GM19455 (cell line): ENCODE results near the gene HNF1B.

Source experiments
- ATAC-seq: cut with Tn5 transposase; IDR thresholded peaks from one replicate; pipeline ENCODE4 v1.9.1; 2021; ENCODE audit not compliant: unreplicated experiment

The HNF1B gene

GRCh38 chr17:37737081-37737480 is 7.8 kb downstream of the HNF1B start:
- ATAC-seq = no peak

- ATAC-seq = no peak
These were observed 8.4 kb downstream of the HNF1B start for GRCh38 chr17:37736428-37736827.

- ATAC-seq = no peak
These were observed 9.7 kb downstream of the HNF1B start for GRCh38 chr17:37735165-37735564.

- no peak for ATAC-seq
These were observed 12.5 kb downstream of the HNF1B start for GRCh38 chr17:37732316-37732715.

GRCh38 chr17:37731056-37731455 is 13.8 kb downstream of the HNF1B start:
- no peak for ATAC-seq

GRCh38 chr17:37729905-37730304 is 15.0 kb downstream of the HNF1B start:
- no peak for ATAC-seq

GRCh38 chr17:37726891-37727675 is 17.8 kb downstream of the HNF1B start:
- ATAC-seq = no peak

- no peak for ATAC-seq
These were observed 18.6 kb downstream of the HNF1B start for GRCh38 chr17:37726248-37726647.

- ATAC-seq = no peak
These were observed 19.2 kb downstream of the HNF1B start for GRCh38 chr17:37725601-37726146.

GRCh38 chr17:37725021-37725595 is 19.8 kb downstream of the HNF1B start:
- ATAC-seq = no peak

- ATAC-seq = no peak
These were observed 23.9 kb downstream of the HNF1B start for GRCh38 chr17:37720989-37721388.

- no peak for ATAC-seq
These were observed 25.0 kb downstream of the HNF1B start for GRCh38 chr17:37719866-37720265.

- ATAC-seq = no peak
These were observed 26.4 kb downstream of the HNF1B start for GRCh38 chr17:37718324-37719048.

GRCh38 chr17:37717627-37718323 is 27.1 kb downstream of the HNF1B start:
- ATAC-seq = no peak

GRCh38 chr17:37714897-37715296 is 30.0 kb downstream of the HNF1B start:
- no peak for ATAC-seq

- ATAC-seq = no peak
These were observed 31.2 kb downstream of the HNF1B start for GRCh38 chr17:37713624-37714023.

GRCh38 chr17:37713028-37713431 is 31.8 kb downstream of the HNF1B start:
- ATAC-seq = no peak

- ATAC-seq = no peak
These were observed 33.7 kb downstream of the HNF1B start for GRCh38 chr17:37711113-37711512.

GRCh38 chr17:37710344-37710886 is 34.4 kb downstream of the HNF1B start:
- ATAC-seq = no peak

- no peak for ATAC-seq
These were observed 36.1 kb downstream of the HNF1B start for GRCh38 chr17:37708616-37709212.
